ENCODE measurements around the gene COG2. TPM values are rescaled to one million over a fixed set of nuclear protein-coding genes. Genes with fewer than 3 reads are reported as not detected.

Gene COG2
- total RNA-seq, 2 experiments from 2014 or later = 41.0 to 42.4 TPM

DNA sequence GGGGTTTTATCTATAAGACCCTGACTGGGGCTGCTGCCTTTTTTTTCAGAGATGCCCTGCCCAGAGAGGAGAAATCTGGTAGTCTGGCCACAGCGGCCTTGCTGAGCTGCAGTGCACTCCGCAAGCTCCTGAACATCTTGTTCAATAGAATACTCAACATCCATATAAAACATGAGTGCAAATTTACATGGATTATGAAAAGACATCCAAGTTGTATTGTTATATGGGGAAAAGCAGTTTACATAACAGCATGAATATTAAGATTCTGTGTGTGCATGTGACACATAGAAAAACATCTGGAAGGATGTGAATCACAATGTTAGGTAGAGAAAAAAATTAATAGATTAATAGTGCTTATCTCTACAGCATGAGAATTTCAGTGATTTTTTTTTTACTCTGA lies 16.4 kb downstream of the COG2 start:
- ChIA-PET POLR2A (no interaction called here), CTCF (no interaction called here)

DNA sequence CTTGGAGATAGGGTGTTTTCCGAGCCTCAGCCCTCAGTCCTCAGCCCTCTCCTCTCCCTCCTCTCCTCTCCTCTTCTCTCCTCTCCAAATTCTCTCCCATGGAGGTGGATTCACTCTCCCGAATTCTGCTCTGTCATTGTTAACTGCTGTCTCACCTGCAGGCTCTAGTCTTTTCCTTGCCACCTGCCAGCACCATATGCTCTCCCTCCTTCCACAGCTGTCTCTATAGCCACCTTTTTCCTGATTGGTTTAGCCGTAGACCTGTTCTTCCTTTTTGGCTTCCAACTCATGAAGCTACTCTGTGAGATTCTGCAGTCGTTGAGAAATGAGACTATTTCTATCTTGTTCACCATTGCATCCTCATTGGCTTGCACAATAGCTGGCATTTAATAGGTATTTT lies 19.7 kb downstream of the COG2 start:
- ChIA-PET CTCF (no interaction called here), POLR2A (no interaction called here)

GRCh38 chr1:230668227-230668626 lies 25.9 kb downstream of the COG2 start:
- CTCF ChIA-PET = no interaction called here
- POLR2A ChIA-PET = no interaction called here

GRCh38 chr1:230669543-230669942 lies 27.3 kb downstream of the COG2 start:
- ChIA-PET POLR2A (no interaction called here), CTCF (no interaction called here)

DNA sequence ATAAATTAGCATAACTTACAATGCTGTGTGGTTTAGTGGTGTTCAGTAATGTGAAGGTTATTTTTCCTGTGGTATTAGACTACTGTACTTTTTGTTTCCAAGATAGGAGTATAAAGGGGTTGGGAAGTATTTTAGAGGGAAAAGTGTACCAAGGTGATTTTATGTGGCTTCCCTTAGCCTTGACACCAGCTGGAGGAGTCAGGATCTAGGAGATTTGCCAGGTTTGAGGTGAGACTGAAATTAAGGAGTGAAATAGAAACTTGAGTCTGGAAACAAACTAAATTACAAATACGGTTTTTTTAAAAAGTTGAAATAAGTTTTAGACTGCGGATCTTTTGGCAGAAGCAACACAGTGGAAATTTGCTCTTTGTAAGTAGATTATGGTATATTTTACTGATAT lies 32.3 kb downstream of the COG2 start:
- CTCF ChIA-PET = no interaction called here

DNA sequence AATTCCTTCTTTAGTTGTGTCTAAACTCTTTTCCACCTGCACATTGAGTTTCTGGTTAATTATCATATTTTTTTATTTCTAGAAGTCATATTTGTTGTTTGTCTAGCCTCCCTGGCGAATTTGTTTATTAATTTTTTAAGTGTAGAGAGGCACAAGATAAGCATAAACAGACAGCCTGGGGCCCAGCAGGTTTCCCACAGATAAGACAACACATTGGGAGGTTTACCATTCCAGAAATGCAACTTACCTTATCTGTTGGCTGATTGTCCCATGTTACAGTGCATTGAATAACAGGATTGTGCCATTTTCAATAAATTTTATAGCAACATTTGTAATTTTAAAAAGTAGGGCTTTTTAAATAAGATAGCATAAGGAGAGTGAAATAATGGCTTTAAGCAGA lies 34.9 kb downstream of the COG2 start:
- ChIA-PET POLR2A (no interaction called here), CTCF (no interaction called here)

More for the DNA sequence above, 32.3 kb downstream of the COG2 start:
- POLR2A ChIA-PET = no interaction called here

GRCh38 chr1:230679192-230679591 lies 36.9 kb downstream of the COG2 start:
- ChIA-PET CTCF (no interaction called here), POLR2A (no interaction called here)

GRCh38 chr1:230679825-230680224 lies 37.5 kb downstream of the COG2 start:
- ChIA-PET CTCF (no interaction called here), POLR2A (no interaction called here)

- CTCF ChIA-PET = no interaction called here
These were observed 38.2 kb downstream of the COG2 start for GRCh38 chr1:230680300-230681025.

GRCh38 chr1:230681599-230681998 lies 39.3 kb downstream of the COG2 start:
- ChIA-PET POLR2A (no interaction called here), CTCF (no interaction called here)

More at GRCh38 chr1:230680300-230681025, 38.2 kb downstream of the COG2 start:
- POLR2A ChIA-PET = no interaction called here

- ChIA-PET CTCF (no interaction called here), POLR2A (interaction anchor here (0.6 kb wide), 1 partner anchor 349 kb away, joined by 3 read pairs; no protein-coding TSS in a partner anchor)
These were observed 40.0 kb downstream of the COG2 start for GRCh38 chr1:230682274-230682673.

DNA sequence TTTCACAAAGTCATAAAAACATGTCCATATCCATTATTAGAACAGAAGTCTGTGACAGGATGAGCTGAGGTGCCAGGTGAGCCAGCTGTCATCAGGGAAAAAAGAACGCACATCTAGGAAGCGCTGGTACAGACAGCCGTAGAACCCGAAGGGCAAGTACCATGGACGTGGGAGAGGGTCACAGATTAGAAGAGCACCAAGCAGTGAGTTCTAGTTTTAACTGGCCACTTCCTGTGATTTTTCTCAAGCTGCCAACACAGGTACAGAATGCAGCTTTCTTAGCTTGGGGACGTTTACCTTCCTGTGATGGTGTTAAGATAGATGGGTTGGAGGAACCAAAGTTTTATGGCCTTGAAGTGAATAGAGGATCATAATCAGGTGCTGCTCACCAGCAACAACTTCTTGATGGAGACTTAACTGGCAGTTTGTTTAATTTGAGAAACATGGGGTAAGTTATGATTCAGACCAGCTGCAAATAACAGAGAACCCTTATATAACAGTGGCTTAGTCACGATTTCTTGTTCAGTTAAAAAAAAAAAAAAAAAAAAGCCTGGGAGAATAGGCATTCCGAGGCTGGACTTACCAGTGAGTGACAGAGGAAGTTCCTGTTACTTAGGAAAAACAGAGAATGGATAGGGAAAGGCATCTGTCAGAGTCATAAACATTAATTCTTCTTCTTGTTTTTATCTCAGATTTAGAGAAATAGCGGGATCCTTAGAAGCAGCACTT lies 40.8 kb downstream of the COG2 start:
- POLR2A ChIA-PET = no interaction called here
- CTCF ChIA-PET = no interaction called here

DNA sequence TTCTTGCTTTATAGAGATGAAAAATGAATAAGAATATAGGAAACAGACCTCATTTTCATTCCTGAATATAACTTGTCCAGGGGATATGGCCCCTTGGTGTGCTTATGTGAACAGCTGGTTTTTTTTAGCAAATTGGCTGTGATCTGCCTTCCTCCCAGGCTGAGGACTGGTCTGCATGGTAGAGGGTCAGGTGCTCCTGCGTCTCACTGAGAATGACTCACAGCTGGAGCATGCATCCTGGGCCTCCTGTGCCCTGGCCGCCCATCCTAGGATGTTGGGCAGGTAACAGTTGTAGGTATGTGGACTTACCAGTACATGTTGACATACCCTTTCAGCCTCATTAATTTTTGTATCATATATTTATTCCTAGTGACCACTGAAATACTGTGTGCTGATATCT lies 41.9 kb downstream of the COG2 start:
- ChIA-PET CTCF (no interaction called here), POLR2A (no interaction called here)

DNA sequence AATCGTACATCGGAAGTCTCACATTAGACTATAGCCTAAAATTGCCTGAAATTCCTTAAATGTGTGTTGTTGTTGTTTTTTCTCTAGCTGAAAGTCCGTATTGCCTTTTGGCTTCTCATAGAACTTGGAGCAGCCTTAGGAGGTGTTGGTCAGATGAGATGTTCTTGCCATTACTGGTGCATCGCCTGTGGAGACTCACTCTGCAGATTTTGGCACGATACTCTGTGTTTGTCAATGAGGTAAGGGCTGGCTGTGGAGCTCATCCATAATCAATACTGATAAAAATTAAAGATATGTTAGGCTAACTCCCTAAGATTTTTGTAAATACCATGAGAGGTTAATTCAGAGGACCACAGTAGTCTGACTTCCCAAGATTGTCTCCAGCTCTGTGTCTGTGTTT lies 42.7 kb downstream of the COG2 start:
- ChIA-PET CTCF (no interaction called here), POLR2A (no interaction called here)

- ChIA-PET CTCF (interaction anchor here (1.3 kb wide), 1 partner anchor 12 kb away, joined by 3 read pairs; no protein-coding TSS in a partner anchor), POLR2A (no interaction called here)
These were observed 44.5 kb downstream of the COG2 start for GRCh38 chr1:230686747-230687146.

- POLR2A ChIA-PET = no interaction called here
- CTCF ChIA-PET = no interaction called here
These were observed 47.8 kb downstream of the COG2 start for GRCh38 chr1:230690101-230690500.

GRCh38 chr1:230691615-230692014 lies 49.3 kb downstream of the COG2 start:
- ChIA-PET POLR2A (no interaction called here), CTCF (no interaction called here)

GRCh38 chr1:230693221-230693620 lies 50.9 kb downstream of the COG2 start:
- ChIA-PET CTCF (no interaction called here), POLR2A (no interaction called here)

DNA sequence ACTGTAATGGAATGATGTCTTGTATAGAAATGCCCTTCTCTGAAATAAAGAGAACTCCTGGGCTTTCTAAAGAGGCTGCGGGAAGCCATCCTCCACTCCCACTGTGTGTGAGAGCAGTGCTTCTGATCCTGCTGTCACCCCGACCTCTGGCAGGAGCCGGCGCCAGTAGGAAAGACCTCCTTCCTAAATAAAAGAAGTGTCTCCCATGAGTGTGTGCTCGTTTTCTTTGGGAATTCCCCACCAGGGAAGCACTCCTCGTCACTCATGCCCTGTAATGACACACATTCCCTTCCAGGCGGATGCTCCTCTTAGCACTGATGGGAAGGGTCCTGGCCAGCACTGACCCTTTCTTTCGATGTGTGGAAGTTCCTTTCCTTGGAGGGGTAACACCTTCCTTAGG lies 51.5 kb downstream of the COG2 start:
- POLR2A ChIA-PET = no interaction called here
- CTCF ChIA-PET = no interaction called here

GRCh38 chr1:230694464-230694863 lies 52.2 kb downstream of the COG2 start:
- CTCF ChIA-PET = no interaction called here
- POLR2A ChIA-PET = no interaction called here

DNA sequence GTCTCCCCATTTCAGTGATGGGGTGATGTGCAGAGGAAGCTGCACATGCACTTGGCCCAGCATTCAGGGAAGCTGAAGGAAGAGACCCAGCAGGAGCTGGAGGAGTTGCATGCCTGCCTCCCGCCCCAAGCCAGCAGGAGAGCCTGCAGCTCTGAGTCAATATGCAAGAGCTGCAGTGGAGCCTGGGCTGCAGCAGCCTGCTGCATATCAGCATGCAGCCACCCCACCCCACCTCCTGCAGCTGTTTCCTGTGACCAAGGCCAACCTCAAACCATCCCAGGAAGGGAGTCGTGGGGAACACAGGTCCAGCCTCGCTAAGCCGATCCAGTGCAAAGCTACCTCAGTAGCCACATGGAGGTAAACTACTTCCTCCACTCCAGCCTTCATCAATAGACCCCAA lies 52.7 kb downstream of the COG2 start:
- ChIA-PET POLR2A (no interaction called here), CTCF (no interaction called here)

GRCh38 chr1:230696218-230696617 lies 53.9 kb downstream of the COG2 start:
- POLR2A ChIA-PET = no interaction called here
- CTCF ChIA-PET = no interaction called here
